ENCODE data around the gene KCNH3.

KCNH3 gene

DNA sequence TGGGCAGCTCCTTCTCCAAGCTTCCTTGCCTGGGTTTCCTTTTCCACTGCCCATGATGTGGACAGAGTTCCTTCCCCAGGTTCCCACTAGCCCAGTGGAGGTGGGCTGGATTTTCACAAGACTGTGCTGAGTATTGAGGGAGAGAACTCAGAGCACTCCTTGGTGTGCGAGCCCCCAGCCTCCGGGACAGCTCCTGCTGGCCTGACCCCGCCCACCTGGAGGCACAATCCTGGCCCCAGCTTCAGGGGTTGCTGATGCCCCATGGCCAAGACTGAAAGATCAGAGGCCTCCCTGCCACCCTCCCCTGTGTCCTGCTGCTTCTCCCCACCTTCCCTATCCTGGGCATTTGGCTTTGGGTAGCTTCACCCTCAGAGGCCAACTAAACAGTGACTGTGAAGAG, 7.7 kb downstream of the KCNH3 start:
- no peak for DNase-seq

DNA sequence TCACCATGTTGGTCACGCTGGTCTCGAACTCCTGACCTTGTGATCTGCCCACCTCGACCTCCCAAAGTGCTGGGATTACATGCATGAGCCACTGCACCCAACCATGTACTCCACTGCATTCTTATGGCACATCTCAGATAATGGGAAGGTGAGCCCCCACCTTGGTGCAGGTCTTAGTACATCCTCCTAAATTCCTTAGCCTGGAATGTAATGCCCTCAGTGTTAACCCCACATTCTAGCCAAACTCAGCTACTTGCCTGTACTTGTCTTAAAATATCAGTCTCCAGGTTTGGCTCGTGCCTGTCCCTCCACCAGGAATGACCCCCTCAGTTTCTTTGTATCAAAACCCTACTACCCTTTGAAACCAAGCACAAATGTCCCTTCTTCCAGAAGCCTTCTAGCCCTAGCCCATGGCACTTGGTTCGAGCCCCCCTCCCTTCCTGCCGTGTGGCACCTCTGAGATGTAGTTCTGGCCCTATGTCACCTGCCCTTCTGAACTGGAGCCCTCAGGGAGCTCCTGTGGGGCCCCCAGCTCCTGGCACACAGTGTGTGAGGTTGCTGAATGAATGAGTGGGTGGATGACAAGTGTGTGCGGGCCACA, 8.4 kb downstream of the KCNH3 start:
- no peak for DNase-seq

DNA sequence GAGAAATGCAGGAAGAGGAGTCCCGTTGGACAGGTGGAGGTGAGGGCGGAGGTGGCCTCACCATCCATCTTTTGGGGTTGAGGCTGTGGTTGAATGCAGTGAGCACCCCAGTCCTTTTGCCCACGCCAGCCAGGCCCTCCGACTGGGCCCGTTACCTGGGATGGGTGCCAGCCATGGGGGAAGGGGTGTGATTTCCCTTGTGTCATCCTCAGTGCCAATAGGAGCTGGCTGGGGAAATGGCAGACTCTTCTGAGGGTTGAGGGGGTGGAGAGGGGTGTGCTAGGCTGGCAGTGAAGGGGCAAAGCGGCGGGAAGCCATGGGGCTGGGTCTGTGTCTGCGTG, 9.6 kb downstream of the KCNH3 start:
- DNase-seq, result no peak

DNA sequence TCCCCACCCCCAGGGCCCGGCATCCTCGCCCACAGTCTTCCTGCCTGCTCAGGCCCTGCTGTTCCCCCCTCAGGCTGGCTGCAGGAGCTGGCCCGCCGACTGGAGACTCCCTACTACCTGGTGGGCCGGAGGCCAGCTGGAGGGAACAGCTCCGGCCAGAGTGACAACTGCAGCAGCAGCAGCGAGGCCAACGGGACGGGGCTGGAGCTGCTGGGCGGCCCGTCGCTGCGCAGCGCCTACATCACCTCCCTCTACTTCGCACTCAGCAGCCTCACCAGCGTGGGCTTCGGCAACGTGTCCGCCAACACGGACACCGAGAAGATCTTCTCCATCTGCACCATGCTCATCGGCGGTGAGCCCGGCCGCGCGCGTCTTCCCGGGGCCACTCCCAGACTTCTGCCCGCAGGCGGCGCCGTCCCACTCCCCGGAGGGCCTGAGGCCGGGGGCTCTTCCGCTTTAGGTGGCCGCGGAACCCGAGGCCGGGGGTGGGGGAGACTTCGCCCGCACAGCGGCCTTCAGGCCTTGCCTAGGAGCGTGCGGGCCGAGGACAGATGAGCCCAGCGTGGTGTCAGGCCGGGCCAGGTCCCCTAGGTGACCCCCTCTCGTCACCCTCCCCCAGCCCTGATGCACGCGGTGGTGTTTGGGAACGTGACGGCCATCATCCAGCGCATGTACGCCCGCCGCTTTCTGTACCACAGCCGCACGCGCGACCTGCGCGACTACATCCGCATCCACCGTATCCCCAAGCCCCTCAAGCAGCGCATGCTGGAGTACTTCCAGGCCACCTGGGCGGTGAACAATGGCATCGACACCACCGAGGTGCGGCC, 10.2 kb downstream of the KCNH3 start:
- no peak for DNase-seq

DNA sequence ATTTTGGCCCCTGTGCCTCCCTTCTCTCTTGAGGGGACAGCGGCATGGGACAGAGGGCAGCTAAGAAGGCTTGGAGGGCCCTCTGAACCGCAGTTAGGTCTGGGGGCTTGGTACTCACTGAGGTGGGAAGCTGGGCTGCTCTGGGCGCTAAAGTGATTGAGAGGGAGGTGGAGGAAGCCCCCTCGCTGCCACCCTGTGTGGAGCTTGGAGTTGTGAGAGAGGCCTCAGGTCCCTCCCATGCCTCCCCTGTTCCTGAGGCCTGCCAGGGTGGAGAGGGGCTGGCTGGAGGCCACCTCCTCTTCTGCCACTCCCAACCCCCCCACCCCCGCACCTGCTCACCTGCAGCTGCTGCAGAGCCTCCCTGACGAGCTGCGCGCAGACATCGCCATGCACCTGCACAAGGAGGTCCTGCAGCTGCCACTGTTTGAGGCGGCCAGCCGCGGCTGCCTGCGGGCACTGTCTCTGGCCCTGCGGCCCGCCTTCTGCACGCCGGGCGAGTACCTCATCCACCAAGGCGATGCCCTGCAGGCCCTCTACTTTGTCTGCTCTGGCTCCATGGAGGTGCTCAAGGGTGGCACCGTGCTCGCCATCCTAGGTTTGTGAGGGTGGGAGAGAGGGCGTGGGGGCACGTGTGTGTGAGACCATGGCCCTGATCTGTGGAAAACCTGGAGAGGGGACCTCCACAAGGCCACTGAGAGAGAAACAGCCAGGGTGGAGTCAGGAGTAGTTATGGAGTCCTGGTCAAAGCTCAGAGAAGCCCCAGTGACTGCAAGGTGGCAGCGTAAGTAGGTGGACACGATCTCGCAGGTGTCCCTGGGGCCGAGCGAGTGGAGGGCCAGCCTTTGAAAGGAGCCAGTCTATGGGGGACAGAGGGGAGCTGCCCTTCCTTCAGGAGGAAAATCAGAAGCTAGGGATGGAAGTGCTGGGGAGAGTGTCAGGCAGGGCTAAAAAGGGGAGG, 11.2 kb downstream of the KCNH3 start:
- DNase-seq, result peak; percentile 74

DNA sequence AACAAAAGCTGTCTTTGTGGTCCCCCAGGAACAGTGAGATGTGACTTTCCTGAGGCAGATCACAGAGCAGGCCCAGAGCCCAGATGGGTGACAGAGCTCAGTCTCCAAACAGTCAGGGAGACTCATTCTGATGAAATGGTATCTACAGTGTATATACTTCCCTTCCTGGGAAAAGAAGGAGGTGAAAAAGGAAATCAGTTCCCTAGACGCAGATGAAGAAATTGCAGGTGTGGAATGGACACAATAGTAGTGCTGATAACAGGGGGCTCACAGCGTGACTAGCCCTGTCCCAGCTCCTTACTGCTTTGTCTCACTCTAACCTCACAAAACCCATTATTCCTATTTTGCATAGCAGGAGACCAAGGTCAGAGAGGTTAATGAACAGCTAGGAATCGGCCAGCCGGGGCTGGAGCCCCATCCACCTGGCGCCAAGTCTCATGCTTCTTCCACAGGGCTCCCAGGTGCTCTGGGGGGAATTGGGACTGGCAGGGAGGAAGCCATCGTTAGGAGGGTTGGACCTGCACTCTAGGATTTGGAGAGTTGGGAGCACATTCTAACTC, 11.9 kb downstream of the KCNH3 start:
- DNase-seq, result peak; percentile 25

DNA sequence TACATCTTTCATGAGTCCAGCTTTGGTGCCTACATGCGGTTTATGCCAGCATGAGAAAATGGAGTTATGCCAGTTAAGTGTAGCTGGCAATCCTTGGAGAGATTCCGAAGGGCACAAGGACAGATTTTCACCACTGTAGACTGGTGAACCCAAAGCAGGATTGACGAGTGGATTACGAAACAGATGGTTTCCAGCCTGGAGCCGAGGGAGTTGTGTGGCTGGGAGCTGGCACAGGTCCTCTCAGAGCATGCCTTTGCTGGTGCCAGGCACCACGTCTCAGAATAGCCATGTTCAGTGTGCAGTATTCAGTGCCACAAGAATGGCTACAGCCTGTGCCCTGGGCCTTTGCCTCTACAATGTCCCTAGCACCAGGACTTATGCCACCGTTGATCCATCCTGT, 13.2 kb downstream of the KCNH3 start:
- DNase-seq, result no peak

DNA sequence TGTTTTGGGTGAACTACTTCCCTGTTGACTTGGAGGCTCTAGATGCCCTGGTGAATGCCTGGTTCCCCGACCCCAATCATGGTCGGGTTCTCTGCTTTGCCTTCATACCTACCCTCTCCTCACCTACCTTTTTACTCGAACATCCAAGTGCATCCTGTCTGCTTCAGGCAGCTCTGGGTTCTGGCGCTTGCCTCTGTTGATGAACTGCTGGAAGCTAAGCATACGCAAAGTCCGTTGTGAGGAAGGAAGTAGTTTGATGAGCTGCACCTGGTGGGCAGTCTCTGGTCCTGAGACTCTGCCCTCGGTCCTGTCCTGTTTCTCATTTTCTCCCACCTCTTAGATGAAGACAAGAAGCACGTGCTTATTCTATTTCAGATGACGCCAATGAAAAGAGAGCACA, 13.6 kb downstream of the KCNH3 start:
- DNase-seq, result no peak

DNA sequence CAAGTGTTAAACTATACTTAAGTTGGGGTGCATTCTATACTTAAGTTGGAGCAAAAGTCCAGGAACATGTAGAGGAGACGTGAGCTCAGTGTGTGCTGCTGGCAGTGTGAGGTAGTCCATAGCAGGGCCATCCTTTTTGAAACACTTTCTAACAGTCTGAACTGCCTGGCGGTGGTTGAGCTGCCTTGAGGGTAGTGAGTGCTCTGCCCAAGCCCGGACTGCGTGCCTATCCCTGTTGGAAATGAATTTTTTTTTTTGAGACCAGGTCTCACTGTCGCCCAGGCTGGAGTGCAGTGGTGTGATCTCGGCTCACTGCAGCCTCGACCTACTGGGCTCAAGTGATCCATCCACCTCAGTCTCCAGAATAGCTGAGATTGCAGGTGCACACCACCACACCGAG, 14.1 kb downstream of the KCNH3 start:
- DNase-seq, result no peak

DNA sequence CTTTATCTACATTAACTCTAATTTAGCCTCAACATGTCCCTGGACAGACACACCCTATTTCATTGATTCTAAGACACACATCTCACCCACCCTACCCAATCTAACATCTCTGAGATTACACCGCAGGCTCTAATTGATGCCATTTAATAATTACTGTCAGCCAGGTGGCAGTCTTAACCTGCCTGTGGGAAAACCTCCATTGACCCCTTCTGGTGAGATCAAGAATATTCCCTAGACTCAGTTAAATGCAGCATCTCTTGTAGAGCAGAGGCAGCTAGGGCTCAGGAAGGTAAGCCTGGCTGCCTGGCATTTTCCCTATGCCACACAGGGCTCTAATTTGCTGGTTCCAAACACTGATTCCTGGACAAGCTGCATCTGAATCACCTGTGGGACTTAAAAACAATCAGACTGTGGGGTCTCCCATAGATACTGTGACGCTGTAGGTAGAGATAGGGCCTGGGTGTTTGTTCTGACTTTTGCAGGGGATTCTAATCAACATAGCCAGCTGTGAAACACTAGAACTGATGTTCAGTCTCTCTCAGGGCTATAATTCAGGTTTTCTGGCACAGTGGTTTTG, 14.8 kb downstream of the KCNH3 start:
- peak; percentile 50 for DNase-seq

DNA sequence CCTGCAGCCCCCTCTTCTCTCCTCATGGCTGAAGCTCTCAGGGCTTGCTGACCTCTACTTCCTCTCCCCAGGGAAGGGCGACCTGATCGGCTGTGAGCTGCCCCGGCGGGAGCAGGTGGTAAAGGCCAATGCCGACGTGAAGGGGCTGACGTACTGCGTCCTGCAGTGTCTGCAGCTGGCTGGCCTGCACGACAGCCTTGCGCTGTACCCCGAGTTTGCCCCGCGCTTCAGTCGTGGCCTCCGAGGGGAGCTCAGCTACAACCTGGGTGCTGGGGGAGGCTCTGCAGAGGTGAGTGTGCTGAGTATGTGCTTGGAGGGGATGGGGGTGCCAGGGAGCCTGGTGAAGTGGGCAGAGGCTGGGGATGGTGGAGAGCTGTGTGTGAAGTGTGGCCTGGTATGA, 15.4 kb downstream of the KCNH3 start:
- no peak for DNase-seq

DNA sequence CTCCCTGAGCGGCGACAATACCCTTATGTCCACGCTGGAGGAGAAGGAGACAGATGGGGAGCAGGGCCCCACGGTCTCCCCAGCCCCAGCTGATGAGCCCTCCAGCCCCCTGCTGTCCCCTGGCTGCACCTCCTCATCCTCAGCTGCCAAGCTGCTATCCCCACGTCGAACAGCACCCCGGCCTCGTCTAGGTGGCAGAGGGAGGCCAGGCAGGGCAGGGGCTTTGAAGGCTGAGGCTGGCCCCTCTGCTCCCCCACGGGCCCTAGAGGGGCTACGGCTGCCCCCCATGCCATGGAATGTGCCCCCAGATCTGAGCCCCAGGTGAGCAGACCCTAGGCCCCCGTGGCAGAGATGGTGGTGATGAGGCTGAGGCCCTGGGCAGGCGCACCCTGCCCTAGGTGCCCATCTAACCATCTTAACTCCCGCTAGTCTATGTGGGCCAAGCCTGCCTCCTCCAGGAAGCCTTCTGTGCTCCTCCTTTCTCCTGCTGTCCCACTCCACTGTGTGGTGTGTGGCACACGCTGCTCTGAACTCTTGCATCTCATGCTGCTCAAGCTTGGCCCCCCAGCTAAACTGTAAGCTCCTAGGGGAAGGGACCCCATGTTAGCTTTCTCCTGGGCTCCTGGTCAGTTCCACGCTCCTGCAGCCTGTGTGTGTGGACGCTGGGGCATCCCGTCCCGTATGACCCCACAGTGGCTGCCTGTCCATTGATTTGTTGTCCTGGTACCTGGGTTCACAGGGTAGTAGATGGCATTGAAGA, 17.0 kb downstream of the KCNH3 start:
- no peak for DNase-seq

DNA sequence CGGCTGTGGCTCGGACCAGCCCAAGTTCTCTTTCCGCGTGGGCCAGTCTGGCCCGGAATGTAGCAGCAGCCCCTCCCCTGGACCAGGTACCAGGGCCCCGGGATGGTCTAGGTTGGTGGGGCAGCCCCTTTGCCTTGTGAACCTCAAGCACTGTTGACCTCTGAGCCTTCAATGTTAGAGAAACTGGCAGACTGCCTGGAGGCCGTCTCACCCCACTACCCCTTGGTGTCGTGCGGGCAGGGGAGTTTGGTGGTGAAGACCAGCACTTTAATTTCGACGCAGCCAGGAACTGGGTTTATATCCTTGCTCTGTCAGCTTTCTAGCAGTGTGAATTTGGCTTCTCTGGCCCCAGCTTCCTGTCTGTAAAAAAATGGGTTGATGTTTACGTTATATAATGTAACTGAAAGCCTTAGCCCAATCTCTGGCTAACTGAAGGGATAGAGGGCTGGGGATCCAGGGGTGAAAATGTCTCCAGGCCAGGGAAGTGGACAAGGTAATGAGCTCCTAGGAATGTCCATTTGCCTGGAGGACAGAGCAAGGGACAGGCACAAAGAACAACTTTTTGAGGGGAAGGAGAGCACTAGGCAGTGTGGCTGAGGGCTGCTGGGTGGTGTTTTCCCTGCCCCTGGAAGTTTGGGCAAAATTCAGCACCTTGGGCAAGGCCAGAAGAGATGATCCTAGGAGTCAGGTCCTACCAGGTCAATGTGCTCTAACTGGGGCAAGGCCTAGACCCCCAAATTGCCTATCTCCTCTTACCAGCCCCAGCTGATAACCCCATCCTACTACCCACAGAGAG, 17.8 kb downstream of the KCNH3 start:
- no peak for DNase-seq

DNA sequence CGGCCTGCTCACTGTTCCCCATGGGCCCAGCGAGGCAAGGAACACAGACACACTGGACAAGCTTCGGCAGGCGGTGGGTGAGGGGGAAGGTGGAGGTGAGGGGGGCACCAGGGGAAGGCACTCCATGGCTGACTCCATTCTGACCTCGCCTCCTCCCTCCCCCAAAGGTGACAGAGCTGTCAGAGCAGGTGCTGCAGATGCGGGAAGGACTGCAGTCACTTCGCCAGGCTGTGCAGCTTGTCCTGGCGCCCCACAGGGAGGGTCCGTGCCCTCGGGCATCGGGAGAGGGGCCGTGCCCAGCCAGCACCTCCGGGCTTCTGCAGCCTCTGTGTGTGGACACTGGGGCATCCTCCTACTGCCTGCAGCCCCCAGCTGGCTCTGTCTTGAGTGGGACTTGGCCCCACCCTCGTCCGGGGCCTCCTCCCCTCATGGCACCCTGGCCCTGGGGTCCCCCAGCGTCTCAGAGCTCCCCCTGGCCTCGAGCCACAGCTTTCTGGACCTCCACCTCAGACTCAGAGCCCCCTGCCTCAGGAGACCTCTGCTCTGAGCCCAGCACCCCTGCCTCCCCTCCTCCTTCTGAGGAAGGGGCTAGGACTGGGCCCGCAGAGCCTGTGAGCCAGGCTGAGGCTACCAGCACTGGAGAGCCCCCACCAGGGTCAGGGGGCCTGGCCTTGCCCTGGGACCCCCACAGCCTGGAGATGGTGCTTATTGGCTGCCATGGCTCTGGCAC, 18.5 kb downstream of the KCNH3 start:
- DNase-seq, result no peak

DNA sequence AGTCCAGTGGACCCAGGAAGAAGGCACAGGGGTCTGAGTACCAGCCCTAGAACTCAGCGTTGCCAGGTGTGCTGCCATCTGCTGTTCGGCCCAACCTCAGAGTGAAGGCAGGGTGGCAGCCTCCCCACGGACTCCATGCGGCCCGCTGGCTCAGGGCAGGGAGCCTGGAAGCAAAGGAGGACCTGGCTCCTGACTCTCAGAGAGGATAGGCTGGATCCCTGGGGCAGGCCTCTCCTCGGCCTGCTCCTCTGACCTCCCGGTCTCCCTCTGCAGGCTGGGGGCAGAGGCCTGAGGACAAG, 19.0 kb downstream of the KCNH3 start:
- DNase-seq, result no peak

DNA sequence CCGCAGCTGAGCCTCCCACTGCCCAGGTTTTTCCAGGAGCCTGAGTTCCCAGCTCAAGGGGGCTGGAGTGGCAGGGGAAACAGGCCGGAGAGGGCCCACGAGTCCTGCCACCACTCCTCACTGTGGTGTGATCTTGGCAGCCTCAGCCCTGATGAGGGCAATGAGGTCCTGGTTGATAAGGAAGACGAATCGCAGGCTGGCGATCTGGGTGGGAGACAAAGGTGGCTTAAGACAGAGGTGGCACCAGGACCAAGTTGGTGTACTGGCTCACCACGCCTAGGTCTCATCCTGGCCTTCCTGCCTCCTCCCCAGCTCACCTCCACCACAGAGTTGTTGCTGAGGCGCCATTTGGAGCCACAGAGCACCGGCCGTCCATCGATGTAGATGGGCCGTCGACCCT, 19.7 kb downstream of the KCNH3 start:
- no peak for DNase-seq

DNA sequence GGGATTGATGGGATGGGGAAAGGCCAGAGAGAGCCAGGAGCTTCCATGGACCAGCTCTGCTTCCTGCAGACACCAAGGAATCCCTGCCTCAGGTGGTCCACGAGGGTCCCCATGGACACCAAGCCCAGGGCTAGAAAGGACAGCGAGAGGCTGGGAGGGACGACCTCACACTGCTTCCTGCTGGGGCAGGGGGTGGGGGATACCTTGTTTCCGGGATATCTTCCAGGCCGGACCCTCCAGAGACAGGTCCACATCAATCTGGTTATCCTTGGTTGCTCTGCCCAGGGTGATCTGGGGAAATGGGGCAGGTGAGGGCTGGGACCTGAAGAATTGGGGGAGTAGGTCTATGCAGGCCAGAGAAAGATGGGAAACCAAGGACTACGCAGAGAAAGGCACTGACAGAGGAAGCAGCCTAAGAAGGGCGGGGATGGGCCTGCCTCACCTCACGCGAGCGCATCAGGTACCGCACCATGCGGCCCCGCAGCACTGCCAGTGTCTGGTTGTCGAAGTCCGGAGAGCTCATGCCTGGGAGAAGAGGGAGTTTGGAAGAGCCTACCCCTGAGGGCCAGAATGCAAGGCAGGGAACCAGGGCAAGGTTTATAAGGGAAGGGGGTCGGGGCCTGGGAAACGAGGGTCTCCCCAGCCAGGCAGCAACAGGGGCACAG, 20.3 kb downstream of the KCNH3 start:
- no peak for DNase-seq

DNA sequence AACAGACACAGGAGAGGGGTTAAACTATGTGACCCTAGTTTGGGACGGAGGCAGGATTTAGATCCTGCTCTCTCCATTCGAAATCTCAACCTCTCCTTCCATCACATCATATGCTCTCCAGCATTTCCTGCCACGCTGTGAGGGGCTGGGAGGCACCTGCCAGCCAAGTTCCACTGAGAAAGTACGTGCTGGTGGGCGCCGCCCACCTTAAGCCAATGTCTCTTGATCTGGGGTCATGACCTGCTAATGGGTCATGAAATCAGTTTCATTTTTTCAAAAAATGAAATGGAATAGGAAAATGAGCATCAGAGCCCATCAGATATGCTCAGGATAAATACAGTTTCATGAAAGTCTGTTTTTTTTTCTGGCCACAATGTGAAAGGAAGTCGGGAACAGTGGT, 21.9 kb downstream of the KCNH3 start:
- DNase-seq, result no peak

DNA sequence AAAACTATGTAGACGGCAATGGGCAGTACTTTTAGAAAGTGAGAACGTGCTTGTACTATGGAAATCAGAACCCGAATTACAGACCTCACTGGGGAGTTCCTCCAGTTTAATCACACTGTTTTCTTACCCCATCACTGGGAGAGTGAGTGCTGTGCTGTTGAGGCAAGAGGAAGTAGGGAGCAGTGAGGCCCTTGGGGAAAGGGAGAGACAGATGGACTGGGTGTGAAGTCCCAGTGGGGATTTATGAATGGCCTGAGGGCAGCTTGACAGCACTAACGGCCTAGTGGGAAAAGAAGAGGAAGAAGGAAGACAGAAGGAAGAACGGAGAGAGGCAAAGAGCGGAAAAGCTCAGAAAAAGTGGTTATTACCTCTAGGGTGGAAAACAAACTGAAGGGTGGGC, 23.4 kb downstream of the KCNH3 start:
- DNase-seq, result no peak

DNA sequence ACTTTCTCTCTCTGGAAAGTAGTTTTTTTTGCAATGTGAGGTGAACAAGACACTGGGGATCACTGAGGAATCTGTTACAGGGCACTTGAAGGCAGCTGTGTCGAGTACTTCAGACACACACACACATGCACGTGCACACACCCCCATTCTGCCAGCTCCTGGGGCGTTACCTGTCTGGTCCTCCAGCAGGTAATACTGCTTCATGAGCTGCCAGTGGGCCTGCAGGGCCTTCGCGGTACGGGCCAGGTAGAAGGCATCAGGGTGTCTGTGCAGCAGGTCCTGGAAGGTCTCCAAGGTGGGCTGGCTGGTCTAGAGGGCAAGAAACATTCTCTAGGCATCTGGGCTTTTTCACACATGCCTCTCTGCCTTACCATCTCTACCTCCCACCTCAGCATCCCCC, 24.0 kb downstream of the KCNH3 start:
- DNase-seq, result no peak

All from NCI-H510A treated with DMSO at 0.1 percent for 48 hours (cell line).